Measurements from ENCODE around the gene TEX48.
A peak's percentile ranks its signal among the peaks of the same experiment; 100 is the strongest.

Gene TEX48, protein sequence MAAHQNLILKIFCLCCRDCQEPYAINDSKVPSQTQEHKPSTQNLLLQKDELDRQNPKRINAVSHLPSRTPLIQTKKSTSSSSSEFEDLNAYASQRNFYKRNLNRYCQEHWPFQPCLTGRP

DNA sequence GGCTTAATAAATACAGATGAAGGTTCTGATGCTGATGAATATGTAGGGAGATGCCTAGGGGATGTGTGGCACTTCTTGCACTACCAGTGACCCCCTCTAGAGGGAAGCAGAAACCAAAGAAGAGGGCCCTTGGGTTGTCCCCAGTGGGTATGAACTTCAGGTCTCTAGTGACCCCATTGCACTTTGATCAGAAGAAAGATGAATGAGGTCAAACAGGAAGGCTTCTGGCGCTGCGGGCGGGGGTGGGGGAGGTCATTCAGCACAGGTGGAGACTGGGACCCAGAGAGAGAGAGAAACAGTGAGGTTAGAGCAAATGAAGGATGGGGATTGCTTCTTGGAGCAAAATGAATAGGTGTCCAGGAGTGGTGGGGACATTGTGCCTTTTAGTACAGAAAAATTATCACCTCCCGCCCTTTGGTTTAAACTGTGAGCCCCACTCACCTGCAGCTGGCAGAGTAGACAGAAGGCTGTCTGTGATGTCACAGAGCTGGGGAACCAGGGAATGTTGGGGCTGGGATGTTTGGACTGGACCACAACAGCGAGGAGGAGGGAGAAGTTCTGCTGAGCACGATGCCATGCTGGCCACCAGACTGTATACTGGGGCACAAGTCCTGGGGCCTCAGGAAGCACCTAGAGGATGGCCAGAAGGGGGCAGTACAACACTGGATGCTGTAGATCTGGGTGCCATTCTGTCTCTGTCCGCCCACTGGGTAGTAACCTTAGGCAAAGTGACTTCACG lies at the start of gene TEX48:
TSS of gene TEX48 (minus strand) at position 599 of the 739 bp plus-strand sequence. CDS start 10,469 bp downstream, outside the sequence.
- ATAC-seq: peak; percentile 90
- peak; percentile 85 for DNase-seq

- ATAC-seq (no peak), DNase-seq (no peak)
Observed at GRCh38 chr9:114731701-114732100, 49.7 kb upstream of the TEX48 start.

DNA sequence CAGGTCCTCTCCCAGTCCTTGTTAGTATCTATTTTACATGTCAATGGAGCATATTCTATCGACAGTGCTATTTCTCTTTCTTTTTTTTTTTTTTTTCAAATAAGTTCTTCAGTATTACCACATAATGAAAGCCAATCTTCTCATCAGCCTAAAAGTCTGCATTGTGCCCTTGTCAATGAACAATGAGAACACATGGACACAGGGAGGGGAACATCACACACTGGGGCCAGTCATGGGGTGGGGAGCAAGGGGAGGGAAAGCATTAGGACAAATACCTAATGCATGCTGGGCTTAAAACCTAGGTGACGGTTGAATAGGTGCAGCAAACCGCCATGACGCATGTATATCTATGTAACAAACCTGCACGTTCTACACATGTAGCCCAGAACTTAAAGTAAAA lies 47.7 kb upstream of the TEX48 start:
- ATAC-seq (no peak), DNase-seq (no peak)

DNA sequence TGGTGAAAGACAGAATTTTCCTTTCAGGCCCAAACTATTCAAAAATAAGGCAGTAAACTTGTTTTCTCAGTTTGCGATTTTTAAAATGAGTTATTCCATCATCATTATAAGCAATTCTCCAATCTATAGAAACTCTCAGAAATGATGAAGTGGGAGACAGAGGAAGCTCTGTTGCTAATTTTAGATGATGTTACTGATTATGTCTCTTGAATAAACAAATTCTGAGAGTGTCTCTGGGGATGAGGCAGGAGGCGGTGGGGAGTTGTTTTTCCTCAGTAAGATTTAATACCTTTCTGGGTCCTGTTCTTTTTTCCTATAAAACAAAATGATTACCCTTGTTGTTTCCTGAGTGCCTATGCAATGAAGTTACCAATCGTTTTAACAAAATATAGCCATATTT lies 43.9 kb upstream of the TEX48 start:
- DNase-seq (no peak), ATAC-seq (no peak)

GRCh38 chr9:114724744-114725143 lies 42.8 kb upstream of the TEX48 start:
- DNase-seq: no peak
- no peak for ATAC-seq

DNA sequence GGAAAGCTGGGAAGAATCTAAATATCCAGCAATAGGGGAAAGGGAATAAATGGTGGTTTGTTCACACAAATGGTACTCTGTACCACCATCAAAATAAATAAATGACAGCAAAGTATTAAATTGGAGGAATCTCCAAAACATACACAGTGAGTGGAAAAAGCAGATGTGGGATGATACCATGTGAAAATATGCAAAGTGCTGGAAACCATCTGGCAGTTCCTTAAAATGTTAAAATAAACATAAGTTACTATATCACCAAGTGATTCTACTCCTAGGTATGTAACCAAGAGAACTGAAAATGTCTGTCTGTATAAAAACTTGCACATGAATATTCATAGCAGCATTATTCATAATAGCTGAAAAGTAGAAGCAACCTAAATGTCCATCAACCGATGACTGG lies 41.9 kb upstream of the TEX48 start:
- ATAC-seq: no peak
- no peak for DNase-seq

GRCh38 chr9:114722937-114723620 lies 41.1 kb upstream of the TEX48 start:
- ATAC-seq (no peak), DNase-seq (no peak)

- DNase-seq (no peak), ATAC-seq (no peak)
Observed at GRCh38 chr9:114722081-114722621, 40.2 kb upstream of the TEX48 start.

DNA sequence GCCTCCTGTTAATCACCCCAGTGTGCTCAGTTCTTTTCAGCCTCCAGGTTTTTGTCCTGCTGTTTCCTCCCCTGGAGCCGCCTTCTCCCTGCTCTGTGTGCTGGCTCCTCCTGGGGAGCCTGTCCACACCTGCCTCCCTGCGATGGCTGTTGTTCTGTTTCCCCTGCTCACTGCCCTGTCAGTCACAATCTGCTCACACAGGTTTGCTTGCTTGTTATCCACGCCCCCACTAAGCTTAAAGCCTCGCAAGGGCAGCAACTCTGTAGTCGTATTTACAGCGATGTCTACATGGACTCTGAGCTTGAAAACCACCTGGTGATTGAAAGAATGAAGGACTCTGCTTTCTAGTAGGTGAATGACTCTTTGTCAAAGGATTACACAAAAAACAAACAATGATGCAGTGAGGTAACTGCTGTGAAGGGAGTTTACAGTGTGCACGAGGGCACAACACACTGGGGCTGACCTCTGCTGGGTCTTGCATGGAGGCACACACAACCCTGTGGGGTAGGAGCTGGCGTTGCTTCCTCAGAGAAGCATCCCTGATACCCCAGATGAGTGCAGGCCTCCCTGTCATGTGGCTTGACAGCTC lies 39.6 kb upstream of the TEX48 start:
- ATAC-seq (no peak), DNase-seq (no peak)

GRCh38 chr9:114720086-114720676 lies 38.2 kb upstream of the TEX48 start:
- ATAC-seq (no peak), DNase-seq (no peak)

DNA sequence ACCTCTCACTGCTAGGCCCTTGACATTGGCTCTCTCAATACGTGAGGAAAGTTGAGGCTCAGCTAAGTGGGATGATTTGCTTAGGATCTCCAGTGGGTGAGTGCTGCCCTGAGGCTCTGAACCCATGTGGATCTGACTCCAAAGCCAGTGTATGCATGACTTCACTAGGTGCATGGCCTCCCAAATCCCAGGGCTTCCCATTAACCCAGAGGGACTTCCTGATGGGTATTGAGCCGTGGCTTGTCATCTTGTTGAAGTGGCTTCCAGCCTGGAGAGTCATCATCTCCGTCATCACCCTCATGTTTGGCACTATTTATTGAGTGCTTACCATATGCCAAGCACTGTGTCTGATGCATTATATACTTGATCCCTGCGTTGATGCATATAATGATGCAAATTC lies 37.3 kb upstream of the TEX48 start:
- DNase-seq (no peak), ATAC-seq (peak; percentile 3)

DNA sequence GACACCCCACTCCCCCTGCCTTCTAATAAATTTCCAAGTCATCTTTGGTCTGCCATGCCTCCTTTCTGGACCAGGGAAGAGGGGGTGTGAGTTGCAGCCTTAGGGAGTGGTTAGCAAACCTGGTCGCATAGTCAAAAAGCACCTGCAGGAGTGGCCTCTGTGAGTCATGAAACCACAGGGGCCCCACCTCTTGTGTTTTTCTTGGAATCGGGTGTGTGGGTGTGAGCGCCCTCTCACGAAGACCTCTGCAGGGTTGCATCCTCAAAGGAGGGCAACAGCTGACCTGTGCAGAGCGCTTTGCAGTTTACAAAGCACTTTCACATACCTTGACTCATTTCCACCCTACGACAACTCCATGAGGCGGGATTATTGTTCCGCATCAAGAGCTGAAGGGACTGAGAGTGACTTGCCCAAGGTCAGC lies 36.8 kb upstream of the TEX48 start:
- DNase-seq (peak; percentile 87), ATAC-seq (peak; percentile 98)

DNA sequence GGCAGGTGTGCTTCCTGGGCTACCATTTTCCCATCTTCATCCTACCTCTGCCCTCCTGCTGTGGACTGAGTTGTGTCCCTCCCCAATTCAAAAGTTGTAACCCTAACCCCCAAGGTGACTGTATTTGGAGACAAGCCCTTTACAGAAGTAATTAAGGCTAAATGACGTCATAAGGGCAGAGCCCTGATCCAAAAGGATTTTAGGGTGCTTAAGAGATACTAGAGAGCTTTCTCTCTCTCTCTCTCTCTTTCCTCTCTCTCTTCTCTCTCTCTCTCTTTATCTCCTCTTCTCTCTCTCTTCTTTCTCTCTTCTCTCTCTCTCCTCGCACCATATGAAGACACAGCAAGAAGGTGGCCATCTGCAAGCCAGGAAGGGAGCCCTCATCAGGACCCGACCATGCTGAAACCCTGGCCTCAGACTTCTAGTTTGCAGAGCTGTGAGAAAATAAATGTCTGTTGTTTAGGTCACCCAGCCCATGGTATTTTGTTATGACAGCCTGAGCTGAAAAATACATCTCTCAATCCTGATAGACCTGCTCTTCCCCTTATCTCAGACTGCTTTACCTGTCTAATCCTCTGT lies 36.0 kb upstream of the TEX48 start:
- DNase-seq: no peak
- ATAC-seq: no peak

DNA sequence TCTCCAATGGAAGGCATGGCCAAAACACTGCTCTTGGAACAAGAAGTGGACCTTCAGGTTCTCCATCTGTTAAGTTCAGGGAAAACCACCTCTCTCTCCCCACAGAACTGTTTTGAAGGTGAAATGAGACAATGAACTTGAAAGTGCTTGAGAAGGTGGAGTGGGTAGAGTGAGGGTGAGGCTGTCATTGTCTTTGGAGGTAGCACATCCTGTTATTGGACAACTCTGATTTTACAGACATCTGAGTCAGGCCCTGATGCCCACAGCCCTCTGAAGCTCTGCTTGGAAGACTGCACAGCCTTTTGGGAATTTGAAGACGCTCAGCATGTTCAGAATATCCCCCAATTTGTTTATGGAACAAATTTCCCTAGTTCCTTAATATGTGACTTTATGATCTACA lies 27.6 kb upstream of the TEX48 start:
- DNase-seq: no peak
- peak; percentile 69 for ATAC-seq

- no peak for DNase-seq
- peak; percentile 72 for ATAC-seq
Observed at GRCh38 chr9:114706711-114707110, 24.7 kb upstream of the TEX48 start.

- no peak for ATAC-seq
Observed at GRCh38 chr9:114701988-114702387, 20.0 kb upstream of the TEX48 start.

GRCh38 chr9:114697951-114698351 lies 16.0 kb upstream of the TEX48 start:
- DNase-seq (no peak), ATAC-seq (peak; percentile 70)

More at GRCh38 chr9:114701988-114702387, 20.0 kb upstream of the TEX48 start:
- DNase-seq: no peak

- ATAC-seq: peak; percentile 68
- peak; percentile 71 for DNase-seq
Observed at GRCh38 chr9:114696814-114697544, 15.0 kb upstream of the TEX48 start.

DNA sequence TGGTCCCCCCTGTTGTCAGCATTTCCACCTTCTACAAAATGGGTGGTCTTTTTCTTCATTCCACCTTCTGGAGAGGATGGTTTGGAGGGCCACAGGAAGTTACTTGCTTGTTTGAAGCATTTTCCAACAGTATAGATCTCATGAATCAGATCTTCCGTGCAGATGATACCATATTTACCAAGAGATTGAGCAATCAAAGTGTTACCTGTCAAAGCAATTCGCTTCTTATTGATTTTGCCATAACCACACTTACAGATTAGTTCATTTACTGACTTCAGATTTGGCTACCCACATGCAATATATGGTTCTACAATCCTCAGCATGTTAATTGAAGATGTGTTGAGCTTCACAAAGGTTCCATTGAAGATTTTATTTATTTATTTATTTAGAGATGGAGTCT lies 14.0 kb upstream of the TEX48 start:
- DNase-seq (no peak), ATAC-seq (no peak)

GRCh38 chr9:114694719-114695269 lies 12.8 kb upstream of the TEX48 start:
- peak; percentile 6 for ATAC-seq
- peak; percentile 31 for DNase-seq

DNA sequence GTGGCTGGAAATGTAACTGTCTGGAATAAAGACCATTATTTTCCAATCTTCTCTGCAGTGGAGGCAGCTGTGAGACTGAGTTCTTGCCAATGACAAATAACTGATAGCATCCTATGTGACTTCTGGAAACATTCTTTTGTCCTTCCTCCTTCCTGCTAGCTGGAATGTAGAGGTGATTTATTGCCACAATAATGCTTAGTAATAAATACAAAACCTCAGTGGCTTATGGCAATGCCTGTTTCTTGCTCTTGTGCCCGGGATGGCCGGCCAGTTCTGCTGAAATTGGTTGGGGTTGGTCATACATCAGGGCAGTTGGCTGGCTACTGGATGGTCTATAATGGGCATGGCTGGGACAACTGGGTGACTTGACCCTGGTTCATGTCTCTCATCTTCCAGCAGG lies 12.2 kb upstream of the TEX48 start:
- DNase-seq (no peak), ATAC-seq (no peak)

Measured in stimulated activated naive CD8-positive, alpha-beta T cell treated with anti-CD3 and anti-CD28 coated beads, Interleukin-15, Interleukin-2, amounts not matched to agents 100 U/mL and 50 U/mL, for 24 hours (primary cell).